Kidney capillary endothelial cell (primary cell): ENCODE measurements around the gene DLX3.

Source experiments
- DNase-seq: peaks from one replicate; pipeline ENCODE4 v3.0.0-alpha.2; 2018; ENCODE audit warnings: low spot score

Gene DLX3

GRCh38 chr17:50023520-50023919, 28.5 kb upstream of the DLX3 start:
- no peak for DNase-seq

GRCh38 chr17:50022463-50023130, 27.6 kb upstream of the DLX3 start:
- no peak for DNase-seq

DNA sequence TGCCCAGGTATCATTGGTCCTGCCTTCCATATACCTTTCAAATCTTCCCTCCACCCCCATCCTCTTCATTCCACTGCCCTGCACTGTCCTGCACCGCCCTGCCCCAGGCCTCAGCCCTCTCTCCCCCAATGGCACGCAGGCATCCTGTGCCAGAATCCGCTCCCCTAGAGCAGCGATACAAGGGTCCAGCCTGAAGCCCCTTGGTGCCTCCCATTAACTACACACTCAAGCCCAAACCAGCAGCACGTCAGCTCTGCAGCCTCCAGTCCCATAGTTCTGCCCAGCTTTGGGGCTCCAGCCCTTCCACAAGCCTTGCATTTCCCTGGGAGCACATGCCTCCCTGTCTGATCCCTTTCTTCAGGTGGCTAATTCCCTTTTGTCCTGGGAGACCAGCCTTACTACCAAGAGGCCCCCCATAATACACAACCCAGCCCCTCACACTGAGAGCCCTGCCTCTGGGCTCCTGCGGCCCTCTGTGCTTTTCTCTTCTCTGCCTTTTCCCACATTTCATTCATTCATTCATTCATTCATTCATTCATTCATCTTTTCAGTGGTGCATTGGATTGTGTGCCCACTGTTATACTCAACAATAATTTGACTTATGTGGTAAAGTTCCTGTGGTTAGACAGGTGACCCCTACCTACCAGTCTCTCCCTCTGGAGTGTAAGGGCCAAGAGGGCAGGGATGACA, 26.8 kb upstream of the DLX3 start:
- DNase-seq = no peak

- no peak for DNase-seq
These were observed 26.0 kb upstream of the DLX3 start for GRCh38 chr17:50020841-50021599.

DNA sequence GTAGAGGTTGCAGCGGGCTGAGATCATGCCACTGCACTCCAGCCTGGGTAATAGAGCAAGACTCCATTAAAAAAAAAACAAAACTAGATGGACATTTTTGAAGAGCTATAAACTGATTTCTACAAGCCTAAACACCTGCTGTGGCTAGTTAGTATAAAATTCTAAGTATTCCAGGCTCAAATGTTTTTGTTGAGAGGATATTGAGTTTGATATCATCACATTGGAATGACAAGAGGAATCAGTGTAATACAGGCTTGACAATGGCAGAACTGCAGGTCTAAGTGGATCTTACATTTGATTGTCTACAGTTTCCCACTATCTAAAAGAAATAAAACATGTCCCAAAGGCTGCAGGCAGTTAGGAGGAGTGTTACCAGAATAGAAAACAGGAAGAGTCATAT, 23.9 kb upstream of the DLX3 start:
- no peak for DNase-seq

GRCh38 chr17:50015146-50015545, 20.1 kb upstream of the DLX3 start:
- no peak for DNase-seq

- DNase-seq = no peak
These were observed 19.6 kb upstream of the DLX3 start for GRCh38 chr17:50014471-50015088.

DNA sequence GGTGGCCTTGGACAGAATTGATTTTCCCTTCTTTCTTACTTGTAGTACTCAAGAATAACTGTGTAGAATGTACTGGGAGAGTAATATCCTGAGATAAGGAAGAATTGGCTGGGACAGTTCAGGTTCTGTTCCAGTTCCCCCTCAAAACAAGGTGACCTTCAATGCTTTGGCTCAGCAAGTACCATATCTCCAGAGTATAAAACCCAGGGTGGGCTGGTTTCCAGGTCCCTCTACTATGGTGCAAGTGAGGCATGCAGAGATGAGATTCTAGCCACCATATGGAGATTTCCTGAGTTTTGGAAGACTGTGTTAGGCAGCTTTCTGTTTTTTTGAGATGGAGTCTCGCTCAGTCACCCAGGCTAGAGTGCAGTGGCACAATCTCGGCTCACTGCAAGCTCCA, 18.1 kb upstream of the DLX3 start:
- no peak for DNase-seq

DNA sequence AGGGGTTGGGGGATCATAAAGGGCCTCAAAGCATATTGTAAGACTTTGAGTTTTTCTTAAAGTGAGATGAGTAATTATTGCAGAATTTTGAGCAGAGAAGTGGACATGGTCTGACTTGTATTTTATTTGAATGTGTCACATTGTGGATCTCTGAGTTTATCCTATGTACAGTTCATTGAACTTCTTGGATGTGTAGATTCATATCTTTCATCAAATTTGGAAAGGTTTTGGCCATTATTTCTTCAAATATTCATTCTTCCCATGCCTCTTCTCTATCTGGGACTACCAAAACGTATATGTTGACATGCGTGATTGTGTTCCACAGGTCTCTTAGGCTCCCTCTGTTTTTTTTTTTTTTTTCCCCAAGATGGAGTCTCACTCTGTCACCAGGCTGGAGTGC, 14.3 kb upstream of the DLX3 start:
- no peak for DNase-seq

- DNase-seq = no peak
These were observed 8.9 kb upstream of the DLX3 start for GRCh38 chr17:50003911-50004310.

- no peak for DNase-seq
These were observed 4.0 kb upstream of the DLX3 start for GRCh38 chr17:49998836-49999511.

- peak; percentile 81 for DNase-seq
These were observed 3.0 kb upstream of the DLX3 start for GRCh38 chr17:49997773-49998703.

DNA sequence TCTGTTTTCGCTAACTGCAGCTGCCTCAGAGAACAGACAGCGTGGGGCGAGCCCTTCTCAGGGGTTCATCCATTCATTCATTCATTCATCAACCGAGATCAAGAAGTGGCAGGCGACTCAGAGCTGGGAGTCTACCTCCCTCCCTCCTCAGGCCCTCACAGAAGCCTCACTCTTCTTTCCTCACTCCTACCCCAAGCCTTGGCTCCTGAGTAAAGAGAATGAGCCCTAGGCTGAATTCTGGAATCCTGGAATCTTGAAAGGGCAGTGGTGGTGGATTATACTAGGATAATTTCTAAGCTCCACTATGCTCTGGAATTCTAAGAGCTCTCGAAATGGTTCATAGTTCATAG, 2.3 kb upstream of the DLX3 start:
- no peak for DNase-seq

DNA sequence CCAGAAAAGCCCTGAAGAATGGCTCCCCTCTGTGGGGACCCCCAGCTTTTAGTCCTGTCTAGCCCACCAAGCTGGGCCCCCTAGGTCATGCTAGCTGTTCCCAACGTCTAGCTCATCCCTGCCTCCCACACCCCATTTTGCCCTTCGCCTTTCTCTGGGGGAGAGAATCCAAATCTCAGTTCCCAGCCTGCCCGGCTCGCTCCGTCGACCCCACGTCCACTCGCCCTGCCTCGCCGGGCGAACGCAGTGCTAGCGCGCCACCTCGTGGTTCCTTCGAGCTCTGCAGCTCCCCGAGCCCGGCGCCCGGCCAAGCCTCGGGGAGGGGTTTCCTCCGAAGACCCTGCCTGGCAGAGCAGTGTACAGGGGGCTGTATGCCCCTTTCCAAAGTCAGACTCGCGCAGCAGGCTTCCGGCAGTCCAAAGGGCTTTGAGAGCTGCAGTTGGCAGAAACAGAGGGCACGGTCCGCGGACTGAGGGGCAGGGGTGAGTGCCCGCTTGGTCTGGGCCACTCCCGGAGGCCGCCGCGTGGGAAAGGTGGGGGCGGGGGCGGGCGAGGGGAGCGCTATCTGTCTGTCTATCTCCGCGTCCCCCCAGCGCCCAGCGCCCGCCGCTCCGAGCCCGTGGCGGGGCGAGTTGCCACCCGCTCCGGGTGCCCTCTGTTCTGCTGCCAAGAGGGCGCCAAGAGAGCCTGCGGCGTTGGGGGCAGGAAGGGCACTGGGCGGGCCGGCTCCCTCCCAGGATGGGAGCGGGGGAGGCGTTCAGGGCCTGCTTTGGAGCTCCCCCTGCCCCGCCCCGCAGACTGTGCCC, 1.7 kb upstream of the DLX3 start:
- peak; percentile 40 for DNase-seq

DNA sequence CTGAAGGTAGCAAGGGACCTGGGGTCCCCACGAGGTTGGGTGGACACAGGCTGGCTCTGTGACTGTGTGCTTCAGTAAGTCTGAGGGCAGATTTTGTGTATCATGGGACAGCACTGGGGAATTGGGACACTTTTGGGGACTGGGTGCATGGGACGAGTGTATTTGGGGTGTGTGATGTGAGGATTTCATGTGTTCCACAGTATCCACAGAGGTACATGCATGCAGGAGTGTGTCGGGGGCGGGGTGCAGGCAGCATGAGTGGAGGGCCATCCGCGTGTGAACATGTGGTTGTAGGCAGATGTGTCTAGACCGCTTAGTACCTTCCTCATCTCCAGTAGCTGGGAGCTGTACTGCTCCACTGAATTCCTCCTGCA, 1.1 kb upstream of the DLX3 start:
- no peak for DNase-seq

GRCh38 chr17:49994085-49995054, 654 bp downstream of the DLX3 start:
- DNase-seq = no peak

DNA sequence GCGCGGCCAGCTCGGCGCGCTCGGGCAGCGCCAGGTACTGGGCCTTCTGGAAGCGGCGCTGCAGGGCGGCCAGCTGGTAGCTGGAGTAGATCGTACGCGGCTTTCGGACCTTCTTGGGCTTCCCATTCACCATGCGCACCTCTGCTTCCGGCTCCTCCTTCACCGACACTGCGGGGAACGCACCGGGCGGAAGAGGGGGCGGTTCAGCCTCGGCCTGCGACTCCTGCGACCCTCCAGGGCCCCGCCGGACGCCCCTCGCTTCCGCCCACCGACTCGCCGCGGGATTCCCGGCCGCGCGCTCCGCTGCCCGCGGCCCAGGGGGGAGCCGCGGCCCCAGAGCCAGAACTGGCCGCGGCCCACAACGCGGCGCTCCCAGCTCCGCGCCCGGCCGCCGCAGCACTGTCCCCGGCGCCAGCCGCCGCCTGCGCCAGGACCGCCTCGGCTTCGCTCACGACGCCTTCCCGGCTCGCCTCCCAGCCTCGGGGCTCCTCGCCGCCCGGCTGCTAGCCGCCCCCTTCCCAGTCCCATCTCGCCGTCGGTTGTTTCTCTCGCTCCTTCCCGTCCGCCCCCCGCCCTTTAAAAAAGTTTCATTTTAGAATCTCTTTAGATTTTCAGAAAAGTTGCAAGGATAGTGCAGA, 1.5 kb downstream of the DLX3 start:
- DNase-seq = no peak

DNA sequence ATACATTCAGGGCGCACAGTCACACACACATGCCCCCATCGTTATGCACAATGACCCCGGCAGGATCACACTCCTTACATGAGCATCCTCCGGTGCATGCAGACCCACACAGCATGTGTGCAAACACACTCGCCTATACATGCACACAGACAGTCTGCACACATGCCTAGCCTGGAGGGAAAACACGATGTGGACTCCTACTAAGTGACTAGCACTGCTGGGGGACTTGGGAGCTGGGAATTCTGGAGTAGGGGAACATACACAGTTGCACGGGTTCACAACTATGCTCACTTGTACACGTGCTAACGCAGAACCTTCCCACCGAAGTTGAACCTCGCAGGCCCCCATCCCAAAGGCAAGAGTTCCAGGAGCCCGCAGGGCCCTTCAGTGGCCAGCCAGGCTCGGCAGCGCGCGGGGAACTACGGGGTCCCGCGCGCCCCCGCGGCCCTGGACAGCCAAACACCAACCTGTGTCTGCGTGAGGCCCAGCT, 2.0 kb downstream of the DLX3 start:
- DNase-seq = no peak
